ENCODE measurements around the gene INO80B. TPM values are rescaled to one million over a fixed set of nuclear protein-coding genes. Genes with fewer than 3 reads are reported as not detected.

The INO80B gene
- total and polyA plus RNA-seq, 9 of the 15 experiments (the other 6 are each of a cell fraction or from before 2014, with no cell fraction given), result 0.41 to 22.6 (median 9.0) TPM

DNA sequence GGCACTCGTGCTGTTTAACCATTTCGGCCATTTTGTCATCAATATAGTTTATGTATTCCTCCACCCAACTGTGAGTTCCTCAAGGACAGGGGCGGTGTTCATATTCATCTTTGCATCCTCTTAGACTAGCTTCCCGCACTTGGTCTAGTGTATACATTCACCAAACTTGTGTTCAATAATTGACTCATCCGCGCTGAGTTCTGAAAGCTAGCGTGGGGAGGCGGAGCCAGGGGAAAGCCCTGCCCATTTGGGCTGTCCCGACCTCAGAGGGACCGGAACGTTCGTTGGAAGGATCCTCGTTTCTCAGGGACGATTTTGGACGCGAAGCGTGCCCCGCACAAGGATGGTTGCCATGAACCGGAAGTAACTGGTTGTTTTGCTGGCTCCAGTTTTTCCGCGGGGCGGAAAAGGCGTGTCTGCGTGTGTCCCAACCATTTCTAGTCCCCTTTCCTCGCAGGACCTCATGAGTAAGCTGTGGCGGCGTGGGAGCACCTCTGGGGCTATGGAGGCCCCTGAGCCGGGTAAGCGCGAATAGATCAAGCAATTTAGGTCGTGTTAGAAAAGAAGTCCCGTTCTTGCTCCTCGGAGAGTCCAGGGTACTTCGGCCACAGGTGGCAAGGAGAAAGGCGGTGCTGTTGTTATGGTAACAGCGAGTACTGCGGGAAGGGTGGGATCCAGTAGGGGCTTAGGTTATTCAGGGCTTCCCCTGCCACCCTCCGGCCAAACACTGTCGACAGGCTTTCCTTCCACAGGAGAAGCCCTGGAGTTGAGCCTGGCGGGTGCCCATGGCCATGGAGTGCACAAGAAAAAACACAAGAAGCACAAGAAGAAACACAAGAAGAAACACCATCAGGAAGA is at the start of gene INO80B (continued):
- TF ChIP-seq, protein P1, sequence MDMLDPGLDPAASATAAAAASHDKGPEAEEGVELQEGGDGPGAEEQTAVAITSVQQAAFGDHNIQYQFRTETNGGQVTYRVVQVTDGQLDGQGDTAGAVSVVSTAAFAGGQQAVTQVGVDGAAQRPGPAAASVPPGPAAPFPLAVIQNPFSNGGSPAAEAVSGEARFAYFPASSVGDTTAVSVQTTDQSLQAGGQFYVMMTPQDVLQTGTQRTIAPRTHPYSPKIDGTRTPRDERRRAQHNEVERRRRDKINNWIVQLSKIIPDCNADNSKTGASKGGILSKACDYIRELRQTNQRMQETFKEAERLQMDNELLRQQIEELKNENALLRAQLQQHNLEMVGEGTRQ (CRISPR knock-in tag; IDR thresholded peaks at IDR 0.05), result no peak
- TF ChIP-seq ZNF311 (CRISPR knock-in tag; IDR thresholded peaks at IDR 0.05), result no peak
- TF ChIP-seq ZNF274 (IDR thresholded peaks at IDR 0.05; ENCODE audit: borderline replicate concordance, low read depth, low read length), result no peak
- no peak for TF ChIP-seq ATF1 (CRISPR knock-in tag; IDR thresholded peaks at IDR 0.05)
- TF ChIP-seq ATF1 (tag; IDR thresholded peaks at IDR 0.05), result peak; percentile 85
- no peak for TF ChIP-seq ZNF253 (CRISPR knock-in tag; conservative IDR thresholded peaks at IDR 0.05)
- no peak for TF ChIP-seq NFIX (CRISPR knock-in tag; IDR thresholded peaks at IDR 0.05; ENCODE audit: low read depth)
- TF ChIP-seq, protein P2, sequence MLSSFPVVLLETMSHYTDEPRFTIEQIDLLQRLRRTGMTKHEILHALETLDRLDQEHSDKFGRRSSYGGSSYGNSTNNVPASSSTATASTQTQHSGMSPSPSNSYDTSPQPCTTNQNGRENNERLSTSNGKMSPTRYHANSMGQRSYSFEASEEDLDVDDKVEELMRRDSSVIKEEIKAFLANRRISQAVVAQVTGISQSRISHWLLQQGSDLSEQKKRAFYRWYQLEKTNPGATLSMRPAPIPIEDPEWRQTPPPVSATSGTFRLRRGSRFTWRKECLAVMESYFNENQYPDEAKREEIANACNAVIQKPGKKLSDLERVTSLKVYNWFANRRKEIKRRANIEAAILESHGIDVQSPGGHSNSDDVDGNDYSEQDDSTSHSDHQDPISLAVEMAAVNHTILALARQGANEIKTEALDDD (IDR thresholded peaks at IDR 0.05), result no peak; the same call in 1 of the 2 replicates
- TF ChIP-seq NFYB (IDR thresholded peaks at IDR 0.05; ENCODE audit: extremely low read depth, insufficient read length), result no peak
- TF ChIP-seq, protein P3, sequence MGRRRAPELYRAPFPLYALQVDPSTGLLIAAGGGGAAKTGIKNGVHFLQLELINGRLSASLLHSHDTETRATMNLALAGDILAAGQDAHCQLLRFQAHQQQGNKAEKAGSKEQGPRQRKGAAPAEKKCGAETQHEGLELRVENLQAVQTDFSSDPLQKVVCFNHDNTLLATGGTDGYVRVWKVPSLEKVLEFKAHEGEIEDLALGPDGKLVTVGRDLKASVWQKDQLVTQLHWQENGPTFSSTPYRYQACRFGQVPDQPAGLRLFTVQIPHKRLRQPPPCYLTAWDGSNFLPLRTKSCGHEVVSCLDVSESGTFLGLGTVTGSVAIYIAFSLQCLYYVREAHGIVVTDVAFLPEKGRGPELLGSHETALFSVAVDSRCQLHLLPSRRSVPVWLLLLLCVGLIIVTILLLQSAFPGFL (CRISPR knock-in tag; IDR thresholded peaks at IDR 0.05), result peak; percentile 86
- no peak for TF ChIP-seq PCBP2 (IDR thresholded peaks at IDR 0.05; ENCODE audit: low read depth, low read length, poor library complexity, severe bottlenecking)
- no peak for TF ChIP-seq ZNF699 (CRISPR knock-in tag; IDR thresholded peaks at IDR 0.05; ENCODE audit: insufficient replicate concordance)
- peak; percentile 64 for TF ChIP-seq MTA2 (IDR thresholded peaks at IDR 0.05; ENCODE audit: low read depth)
- TF ChIP-seq CBX3 (IDR thresholded peaks at IDR 0.05; ENCODE audit: borderline replicate concordance in 1 of 2, low read length in 2 of 2), result peak in 1 of 2 experiments; percentile 97; a peak in 2 of 3 replicates
- TF ChIP-seq, protein P4, sequence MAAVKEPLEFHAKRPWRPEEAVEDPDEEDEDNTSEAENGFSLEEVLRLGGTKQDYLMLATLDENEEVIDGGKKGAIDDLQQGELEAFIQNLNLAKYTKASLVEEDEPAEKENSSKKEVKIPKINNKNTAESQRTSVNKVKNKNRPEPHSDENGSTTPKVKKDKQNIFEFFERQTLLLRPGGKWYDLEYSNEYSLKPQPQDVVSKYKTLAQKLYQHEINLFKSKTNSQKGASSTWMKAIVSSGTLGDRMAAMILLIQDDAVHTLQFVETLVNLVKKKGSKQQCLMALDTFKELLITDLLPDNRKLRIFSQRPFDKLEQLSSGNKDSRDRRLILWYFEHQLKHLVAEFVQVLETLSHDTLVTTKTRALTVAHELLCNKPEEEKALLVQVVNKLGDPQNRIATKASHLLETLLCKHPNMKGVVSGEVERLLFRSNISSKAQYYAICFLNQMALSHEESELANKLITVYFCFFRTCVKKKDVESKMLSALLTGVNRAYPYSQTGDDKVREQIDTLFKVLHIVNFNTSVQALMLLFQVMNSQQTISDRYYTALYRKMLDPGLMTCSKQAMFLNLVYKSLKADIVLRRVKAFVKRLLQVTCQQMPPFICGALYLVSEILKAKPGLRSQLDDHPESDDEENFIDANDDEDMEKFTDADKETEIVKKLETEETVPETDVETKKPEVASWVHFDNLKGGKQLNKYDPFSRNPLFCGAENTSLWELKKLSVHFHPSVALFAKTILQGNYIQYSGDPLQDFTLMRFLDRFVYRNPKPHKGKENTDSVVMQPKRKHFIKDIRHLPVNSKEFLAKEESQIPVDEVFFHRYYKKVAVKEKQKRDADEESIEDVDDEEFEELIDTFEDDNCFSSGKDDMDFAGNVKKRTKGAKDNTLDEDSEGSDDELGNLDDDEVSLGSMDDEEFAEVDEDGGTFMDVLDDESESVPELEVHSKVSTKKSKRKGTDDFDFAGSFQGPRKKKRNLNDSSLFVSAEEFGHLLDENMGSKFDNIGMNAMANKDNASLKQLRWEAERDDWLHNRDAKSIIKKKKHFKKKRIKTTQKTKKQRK (IDR thresholded peaks at IDR 0.05; ENCODE audit: borderline replicate concordance, low read depth, low read length), result no peak
- no peak for TF ChIP-seq NR2F6 (CRISPR knock-in tag; IDR thresholded peaks at IDR 0.05)
- TF ChIP-seq ZNF224 (CRISPR knock-in tag; IDR thresholded peaks at IDR 0.05), result no peak
- TF ChIP-seq, protein P5, sequence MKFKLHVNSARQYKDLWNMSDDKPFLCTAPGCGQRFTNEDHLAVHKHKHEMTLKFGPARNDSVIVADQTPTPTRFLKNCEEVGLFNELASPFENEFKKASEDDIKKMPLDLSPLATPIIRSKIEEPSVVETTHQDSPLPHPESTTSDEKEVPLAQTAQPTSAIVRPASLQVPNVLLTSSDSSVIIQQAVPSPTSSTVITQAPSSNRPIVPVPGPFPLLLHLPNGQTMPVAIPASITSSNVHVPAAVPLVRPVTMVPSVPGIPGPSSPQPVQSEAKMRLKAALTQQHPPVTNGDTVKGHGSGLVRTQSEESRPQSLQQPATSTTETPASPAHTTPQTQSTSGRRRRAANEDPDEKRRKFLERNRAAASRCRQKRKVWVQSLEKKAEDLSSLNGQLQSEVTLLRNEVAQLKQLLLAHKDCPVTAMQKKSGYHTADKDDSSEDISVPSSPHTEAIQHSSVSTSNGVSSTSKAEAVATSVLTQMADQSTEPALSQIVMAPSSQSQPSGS (CRISPR knock-in tag; IDR thresholded peaks at IDR 0.05), result no peak
- TF ChIP-seq ATF7 (IDR thresholded peaks at IDR 0.05), result peak; percentile 90
- TF ChIP-seq ZNF696 (CRISPR knock-in tag; conservative IDR thresholded peaks at IDR 0.05), result no peak
- TF ChIP-seq SRSF1 (IDR thresholded peaks at IDR 0.05; ENCODE audit: low read depth, low read length), result no peak

Data from K562 (cell line).